GM20000 (cell line): Measurements from ENCODE around the gene LRRC15.

ENCODE experiments used
- DNase-seq: peaks from one replicate; pipeline ENCODE4 v3.0.0; 2012; ENCODE audit warnings: low spot score
- TF ChIP-seq, protein P1 (sequence below): IDR thresholded peaks from 2 replicates; pipeline ENCODE4 v1.5.1; 2012; ENCODE audit warnings: mild to moderate bottlenecking, control low read depth; ENCODE audit errors: extremely low read depth, missing control alignments

The LRRC15 gene

DNA sequence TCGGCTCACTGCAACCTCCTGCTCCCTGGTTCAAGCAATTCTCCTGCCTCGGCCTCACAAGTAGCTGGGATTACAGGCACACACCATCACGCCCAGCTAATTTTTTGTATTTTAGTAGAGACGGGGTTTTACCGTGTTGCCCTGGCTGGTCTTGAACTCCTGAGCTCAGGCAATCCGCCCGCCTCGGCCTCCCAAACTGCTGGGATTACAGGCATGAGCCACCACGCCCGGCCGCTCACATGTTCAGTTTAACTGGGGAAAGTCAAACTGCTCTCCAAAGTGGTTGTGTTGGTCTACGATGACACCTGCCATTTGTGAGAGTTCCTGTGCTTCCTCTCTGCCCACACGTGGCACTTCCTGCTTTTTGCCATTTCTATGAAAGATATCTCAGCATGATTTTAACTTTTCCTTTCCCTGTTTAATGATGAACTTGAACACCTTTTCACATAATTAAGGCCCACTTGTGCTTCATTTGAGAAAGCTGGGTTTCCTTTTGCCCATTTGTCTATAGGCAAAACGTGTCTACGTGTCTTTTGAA, 30.4 kb upstream of the LRRC15 start:
- peak; percentile 12 for DNase-seq

DNA sequence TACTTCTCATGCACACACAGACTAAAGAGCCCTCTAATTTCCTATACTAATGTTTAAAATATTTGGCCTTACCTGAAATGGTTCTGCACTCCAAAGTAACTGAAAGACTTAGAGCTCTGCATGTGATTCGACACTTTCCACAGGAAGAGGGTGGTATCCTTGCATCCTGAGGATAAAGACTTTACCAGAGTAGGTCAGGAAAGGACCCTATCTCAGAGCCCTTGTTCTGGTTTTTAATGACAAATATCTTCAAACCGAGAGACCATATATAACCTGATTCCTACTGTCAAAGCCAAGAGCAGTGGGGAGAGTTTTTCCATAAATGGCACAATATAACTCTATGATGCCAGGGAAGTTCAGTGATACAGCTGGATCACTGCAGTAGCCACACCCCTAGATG, 29.6 kb upstream of the LRRC15 start, which contains the start of gene GP5:
GP5 (minus strand) TSS at position 101 of the 400 bp plus-strand sequence. CDS start 984 bp downstream, outside the sequence.
- TF ChIP-seq, protein P1, sequence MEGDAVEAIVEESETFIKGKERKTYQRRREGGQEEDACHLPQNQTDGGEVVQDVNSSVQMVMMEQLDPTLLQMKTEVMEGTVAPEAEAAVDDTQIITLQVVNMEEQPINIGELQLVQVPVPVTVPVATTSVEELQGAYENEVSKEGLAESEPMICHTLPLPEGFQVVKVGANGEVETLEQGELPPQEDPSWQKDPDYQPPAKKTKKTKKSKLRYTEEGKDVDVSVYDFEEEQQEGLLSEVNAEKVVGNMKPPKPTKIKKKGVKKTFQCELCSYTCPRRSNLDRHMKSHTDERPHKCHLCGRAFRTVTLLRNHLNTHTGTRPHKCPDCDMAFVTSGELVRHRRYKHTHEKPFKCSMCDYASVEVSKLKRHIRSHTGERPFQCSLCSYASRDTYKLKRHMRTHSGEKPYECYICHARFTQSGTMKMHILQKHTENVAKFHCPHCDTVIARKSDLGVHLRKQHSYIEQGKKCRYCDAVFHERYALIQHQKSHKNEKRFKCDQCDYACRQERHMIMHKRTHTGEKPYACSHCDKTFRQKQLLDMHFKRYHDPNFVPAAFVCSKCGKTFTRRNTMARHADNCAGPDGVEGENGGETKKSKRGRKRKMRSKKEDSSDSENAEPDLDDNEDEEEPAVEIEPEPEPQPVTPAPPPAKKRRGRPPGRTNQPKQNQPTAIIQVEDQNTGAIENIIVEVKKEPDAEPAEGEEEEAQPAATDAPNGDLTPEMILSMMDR, result no peak
- peak; percentile 9 for DNase-seq

More for the DNA sequence above, 30.4 kb upstream of the LRRC15 start:
- TF ChIP-seq, protein P1, result no peak

DNA sequence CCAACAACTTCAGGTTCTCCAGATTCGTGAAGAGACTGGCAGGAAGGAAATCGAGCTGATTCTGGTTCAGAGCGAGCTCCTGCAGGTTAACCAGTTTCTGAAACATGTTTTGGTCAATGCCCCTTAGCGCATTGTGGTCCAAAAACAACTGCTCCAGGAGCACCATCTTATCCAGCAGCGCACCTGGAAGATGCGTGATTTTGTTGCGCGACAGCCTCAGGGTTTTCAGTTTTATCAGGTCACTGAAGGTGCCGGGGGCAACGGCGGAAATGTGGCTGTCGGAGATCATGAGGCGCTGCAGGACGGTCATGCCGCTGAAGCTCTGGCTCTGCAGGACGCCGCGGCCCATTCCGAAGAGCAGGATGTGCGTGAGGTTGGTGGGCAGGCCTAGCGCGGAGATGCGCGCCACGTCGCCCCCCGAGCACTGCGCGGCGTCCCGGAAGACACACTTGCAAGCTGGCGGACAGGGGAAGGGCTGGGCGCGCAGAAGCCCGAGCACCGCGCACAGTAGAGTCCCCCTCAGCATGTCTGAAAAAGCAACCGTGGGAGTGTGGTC, 28.3 kb upstream of the LRRC15 start:
- DNase-seq, result peak; percentile 36
- TF ChIP-seq, protein P1, result no peak

- peak; percentile 64 for DNase-seq
- TF ChIP-seq, protein P1, result no peak
Observed at GRCh38 chr3:194396859-194397756, 27.6 kb upstream of the LRRC15 start.

DNA sequence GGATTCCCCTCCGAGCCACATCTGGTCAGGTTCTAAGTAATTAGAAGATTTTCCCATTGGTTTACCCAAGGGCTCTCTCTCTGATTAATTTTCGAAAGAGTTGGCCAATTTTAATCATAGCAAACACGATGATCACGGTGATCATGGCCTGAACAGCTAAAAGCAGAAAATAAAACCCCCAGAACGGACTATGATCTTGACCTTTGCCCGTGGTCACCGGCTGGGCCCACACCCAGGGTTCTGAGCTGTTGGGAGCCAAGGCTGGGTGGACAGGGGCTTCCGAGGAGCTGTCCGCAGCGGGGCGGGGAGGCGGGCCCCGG, 27.0 kb upstream of the LRRC15 start:
- no peak for DNase-seq

GRCh38 chr3:194395778-194396538, 26.4 kb upstream of the LRRC15 start:
- TF ChIP-seq, protein P1, result no peak
- peak; percentile 28 for DNase-seq

More for the DNA sequence above, 27.0 kb upstream of the LRRC15 start:
- TF ChIP-seq, protein P1, result no peak
